ENCODE results near the gene ANKDD1A.

The ANKDD1A gene

GRCh38 chr15:64911311-64912186 is at the start of gene ANKDD1A:
TSS of gene ANKDD1A (plus strand) at chr15:64911902. CDS start at chr15:64911931, 29 bp downstream.
- no peak for DNase-seq (ENCODE audit: low read depth in 2 of 2)

DNA sequence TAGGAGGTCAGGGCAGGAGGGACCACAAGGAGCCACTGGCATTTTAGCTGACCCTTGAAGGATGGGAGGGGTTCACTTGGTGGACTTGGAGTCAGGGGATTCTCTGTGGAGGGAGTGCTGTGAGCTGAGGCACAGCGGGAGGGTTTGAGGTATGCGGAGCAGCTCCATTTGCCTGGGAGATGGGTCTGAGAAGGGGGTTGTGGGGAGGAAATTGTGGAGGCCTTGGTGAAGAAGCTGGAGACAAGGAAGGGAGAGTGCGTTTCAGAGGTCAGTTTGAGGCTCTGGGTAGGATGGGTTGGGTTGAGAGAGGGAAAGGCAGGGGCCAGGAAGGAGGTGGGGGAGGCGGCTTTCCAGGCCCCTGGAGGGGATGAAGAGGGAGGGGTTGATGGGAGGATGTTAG is 49.7 kb upstream of the ANKDD1A start:
- no peak for DNase-seq (ENCODE audit: low read depth in 2 of 2)

GRCh38 chr15:64862408-64862807 is 49.3 kb upstream of the ANKDD1A start:
- no peak for DNase-seq (ENCODE audit: low read depth in 2 of 2)

- no peak for DNase-seq (ENCODE audit: low read depth in 2 of 2)
Observed at GRCh38 chr15:64864068-64864467, 47.6 kb upstream of the ANKDD1A start.

- no peak for DNase-seq (ENCODE audit: low read depth in 2 of 2)
Observed at GRCh38 chr15:64865126-64865997, 46.3 kb upstream of the ANKDD1A start.

DNA sequence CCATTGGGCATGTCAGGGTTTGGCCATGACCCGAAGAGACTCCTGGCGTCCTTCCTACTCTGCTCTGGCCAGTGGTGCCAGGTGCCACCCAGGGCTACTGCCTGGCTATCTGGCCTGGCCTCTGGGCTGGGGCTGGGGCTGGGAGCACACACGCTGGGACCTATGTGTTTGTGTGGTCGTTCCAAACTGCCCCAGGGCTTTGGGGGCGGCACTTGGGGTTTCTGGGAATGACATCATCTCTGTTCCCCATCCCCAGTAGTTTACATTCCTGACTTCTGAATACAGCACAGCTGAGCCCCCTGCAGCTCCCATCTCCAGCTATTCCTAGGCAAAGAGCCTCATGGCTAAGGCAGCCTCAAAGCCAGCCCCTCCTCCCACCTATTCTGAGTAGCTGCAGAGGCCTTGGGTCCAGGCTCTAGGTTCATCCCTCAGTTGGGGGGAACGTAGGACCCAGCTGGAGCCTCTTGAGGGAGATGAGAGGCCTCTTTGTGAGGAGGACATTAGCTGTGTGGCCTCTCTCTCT is 45.6 kb upstream of the ANKDD1A start:
- no peak for DNase-seq (ENCODE audit: low read depth in 2 of 2)

DNA sequence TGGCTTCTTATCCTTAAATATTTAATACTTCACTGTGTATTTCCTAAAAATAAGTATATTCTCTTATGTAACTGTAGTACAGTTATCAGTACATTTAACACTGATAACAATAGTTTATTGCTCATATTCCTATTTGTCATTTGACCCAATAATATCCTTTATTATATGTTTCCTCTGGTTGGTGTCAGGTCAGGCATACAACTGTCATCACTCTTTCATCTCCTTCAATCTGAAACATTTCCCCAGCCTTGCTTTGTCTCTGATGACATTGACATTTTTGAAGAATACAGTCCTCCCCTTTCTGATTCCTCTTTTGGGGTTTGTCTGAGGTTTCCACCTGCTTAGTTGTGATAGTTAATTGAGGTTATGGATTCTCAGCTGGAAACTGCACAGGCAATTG is 42.2 kb upstream of the ANKDD1A start:
- no peak for DNase-seq (ENCODE audit: low read depth in 2 of 2)

- no peak for DNase-seq (ENCODE audit: low read depth in 2 of 2)
Observed at GRCh38 chr15:64870353-64870752, 41.3 kb upstream of the ANKDD1A start.

GRCh38 chr15:64875641-64876223 is 36.0 kb upstream of the ANKDD1A start:
- DNase-seq (ENCODE audit: low read depth in 2 of 2), result no peak

GRCh38 chr15:64877435-64877834 is 34.3 kb upstream of the ANKDD1A start:
- no peak for DNase-seq (ENCODE audit: low read depth in 2 of 2)

DNA sequence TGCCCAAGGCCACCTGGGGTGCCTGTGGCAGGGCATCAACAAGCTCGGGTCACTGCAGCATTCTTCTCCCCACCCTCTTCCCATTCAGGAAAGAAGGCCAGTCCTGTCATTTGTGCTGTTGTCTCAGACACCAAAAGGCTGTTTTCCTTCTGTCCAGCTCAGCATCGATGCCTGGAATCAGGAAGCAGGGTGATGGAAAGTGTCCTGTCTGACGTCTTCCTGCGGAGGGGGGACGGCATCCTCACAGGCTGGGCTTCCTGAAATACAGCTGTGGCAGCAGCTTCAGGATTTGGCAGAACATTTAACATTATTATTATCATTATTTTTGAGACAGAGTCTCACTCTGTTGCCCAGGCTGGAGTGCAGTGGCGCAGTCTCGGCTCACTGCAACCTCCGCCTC is 33.0 kb upstream of the ANKDD1A start:
- DNase-seq (ENCODE audit: low read depth in 2 of 2), result no peak

DNA sequence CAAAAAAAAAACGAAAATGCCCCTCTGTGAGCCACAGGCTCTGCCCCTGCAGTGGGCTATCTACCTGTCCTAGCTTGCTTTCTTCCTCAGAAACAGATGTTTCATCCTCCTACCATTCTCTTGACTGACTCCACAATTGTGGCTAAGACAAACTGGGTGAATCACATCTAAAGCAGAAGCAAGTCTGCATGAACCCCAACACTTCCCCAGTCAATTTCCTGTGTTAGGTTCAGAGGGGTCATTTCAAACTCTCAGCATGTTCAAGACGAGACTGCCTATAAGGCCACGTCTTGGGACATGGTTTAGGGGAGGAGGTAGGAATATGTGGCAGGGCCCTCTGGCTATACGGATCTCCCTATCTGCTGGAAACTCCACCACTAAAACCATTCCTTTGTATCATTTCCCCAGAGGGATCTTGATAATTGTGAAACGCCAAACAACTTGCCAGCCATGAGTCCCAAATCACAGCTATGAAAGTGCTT is 28.6 kb upstream of the ANKDD1A start:
- DNase-seq (ENCODE audit: low read depth in 2 of 2), result no peak

- peak; percentile 41 to 51 for DNase-seq (ENCODE audit: low read depth in 2 of 2)
Observed at GRCh38 chr15:64883997-64884511, 27.6 kb upstream of the ANKDD1A start.

DNA sequence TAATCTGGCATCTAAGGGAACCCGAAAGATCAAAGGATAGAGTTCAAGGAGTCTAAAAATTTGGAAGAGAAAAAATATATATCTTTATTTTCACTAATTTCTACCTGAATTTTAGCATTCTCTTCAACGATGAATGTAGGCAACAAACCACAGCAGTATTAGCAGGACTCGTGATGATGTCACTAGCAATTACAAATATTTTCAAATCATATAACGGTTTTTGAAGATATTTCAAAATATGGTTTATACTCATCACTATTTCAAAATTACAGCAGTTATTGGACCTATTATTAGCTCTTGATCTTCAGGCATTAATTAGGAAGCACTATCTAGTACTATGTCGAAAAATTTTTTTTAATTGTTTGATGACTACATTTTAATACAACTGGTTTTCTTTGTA is 27.0 kb upstream of the ANKDD1A start:
- DNase-seq (ENCODE audit: low read depth in 2 of 2), result no peak

- DNase-seq (ENCODE audit: low read depth in 2 of 2), result no peak
Observed at GRCh38 chr15:64888336-64888735, 23.4 kb upstream of the ANKDD1A start.

DNA sequence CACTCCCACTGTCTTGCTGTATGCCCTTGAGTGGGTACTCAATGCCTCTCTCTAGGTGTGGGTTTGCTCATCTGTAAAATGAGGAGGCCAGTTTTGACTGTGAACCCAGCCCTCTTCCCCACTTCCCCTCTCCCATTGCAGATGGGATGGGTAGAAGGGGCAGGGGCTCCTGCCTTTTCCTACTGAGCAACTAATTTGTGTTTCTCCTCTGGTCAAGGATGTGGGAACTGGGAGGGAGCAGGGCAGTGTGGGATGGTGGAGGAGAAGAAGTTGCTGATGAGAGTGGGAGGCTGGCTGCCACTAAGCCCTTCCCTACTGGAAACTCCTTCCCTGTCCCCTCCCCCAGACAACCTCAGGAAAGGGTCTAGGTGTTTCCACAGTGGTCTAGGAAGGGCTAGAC is 20.1 kb upstream of the ANKDD1A start:
- no peak for DNase-seq (ENCODE audit: low read depth in 2 of 2)

GRCh38 chr15:64892847-64893403 is 18.8 kb upstream of the ANKDD1A start:
- no peak for DNase-seq (ENCODE audit: low read depth in 2 of 2)

DNA sequence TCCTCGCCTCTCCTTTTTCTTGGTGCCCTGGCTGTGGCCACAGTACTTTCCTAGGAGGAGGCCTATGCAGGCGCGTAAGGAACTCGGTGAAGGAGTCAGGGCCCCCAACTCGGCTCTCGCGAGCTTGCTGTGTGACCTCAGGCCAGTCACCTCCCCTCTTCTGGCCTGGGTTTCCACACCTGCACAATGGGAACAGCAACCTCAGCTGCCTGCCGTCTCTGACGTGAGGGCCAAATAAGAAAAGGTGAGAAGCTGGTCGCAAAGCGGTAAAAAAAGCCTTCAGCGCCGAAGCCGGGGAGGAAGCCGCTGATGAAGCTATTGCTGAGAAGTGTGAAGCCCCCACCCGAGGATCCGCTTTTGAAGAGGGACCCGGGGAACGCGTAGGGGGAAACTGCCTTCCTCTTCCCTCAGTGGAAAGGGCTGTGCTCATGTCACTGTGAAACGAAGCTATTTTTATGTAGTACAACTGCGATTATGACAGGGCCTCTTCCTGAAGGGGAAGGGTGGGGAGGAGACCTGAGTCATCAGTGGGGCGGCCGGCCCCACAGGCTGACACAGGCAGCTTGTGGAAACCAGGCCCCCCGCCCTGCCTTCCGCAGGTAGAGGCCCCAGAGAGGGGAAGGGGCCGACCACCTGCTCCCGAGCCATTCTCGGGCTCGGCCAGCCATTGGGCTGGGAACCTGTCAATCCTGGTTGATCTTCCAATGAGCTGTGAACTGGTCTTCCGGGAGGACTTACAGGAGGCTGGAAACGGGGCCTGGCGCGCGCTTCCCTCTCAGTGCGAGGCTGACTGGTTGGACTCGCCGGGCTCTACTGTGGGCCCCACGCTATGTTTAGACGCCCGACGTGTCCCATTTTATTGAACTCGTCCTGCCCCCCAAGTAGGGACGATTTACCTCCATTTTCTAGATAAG is 18.0 kb upstream of the ANKDD1A start:
- peak; percentile 87 to 92 for DNase-seq (ENCODE audit: low read depth in 2 of 2)

GRCh38 chr15:64894395-64895056 is 17.2 kb upstream of the ANKDD1A start:
- DNase-seq (ENCODE audit: low read depth in 2 of 2), result peak; percentile 46 to 67

All from stimulated activated CD8-positive, alpha-beta memory T cell treated with anti-CD3 and anti-CD28 coated beads, Interleukin-2, amount 100 ng/mL, for 1 hour (primary cell).